Caco-2 (cell line): Measurements from ENCODE around the gene PPIL1. TPM values are rescaled to one million over a fixed set of nuclear protein-coding genes. Genes with fewer than 3 reads are reported as not detected.

Source experiments
- BruUV-seq: library from RNA; stranded (reverse); fragments of 400-500 nt; replicated peaks from 2 replicates; lab custom pipeline; 2021; lab: Mats Ljungman, UMichigan
- CTCF ChIA-PET: fragments of 300-600 bp; sonication (Branson Sonifier 250); formaldehyde crosslinking; loops from one replicate; lab custom pipeline; 2022; ENCODE audit warnings: antibody characterized with exemption; lab: Charles Lee
- POLR2A ChIA-PET: fragments of 300-600 bp; sonication (Branson Sonifier 250); formaldehyde crosslinking; loops from one replicate; lab custom pipeline; 2022; ENCODE audit warnings: antibody characterized with exemption; lab: Charles Lee
- DNase-seq, 2 experiments: peaks; one replicate each; pipeline versions ENCODE4 v3.0.0 to v3.0.0-alpha.2; 2020 to 2022
- H3K27me3 ChIP-seq: replicated peaks from 2 replicates; pipeline ENCODE4 v1.6.0; 2011; ENCODE audit warnings: low read length; ENCODE audit not compliant: control insufficient read depth, insufficient read depth
- H3K36me3 ChIP-seq: 2 replicates; pipeline ENCODE4 v1.5.1; 2011; ENCODE audit warnings: low read length; ENCODE audit not compliant: control insufficient read depth, insufficient read depth
- H3K4me1 ChIP-seq: fragments of 250-450 bp; sonication (Bioruptor Pico); 2 replicates; pipeline ENCODE4 v1.5.1; 2020; ENCODE audit warnings: mild to moderate bottlenecking
- H3K4me3 ChIP-seq: 2 replicates; pipeline ENCODE4 v1.5.1; 2011; ENCODE audit warnings: low read depth, mild to moderate bottlenecking, control low read depth, low read length
- H3K9me3 ChIP-seq: fragments of 250-450 bp; sonication (Bioruptor Pico); 2 replicates; pipeline ENCODE4 v1.5.1; 2020; ENCODE audit warnings: mild to moderate bottlenecking, moderate library complexity
- H3K27ac Mint-ChIP-seq: one replicate; pipeline ENCODE4 v1.8.0; 2022; ENCODE audit warnings: mixed read lengths; ENCODE audit not compliant: unreplicated experiment
- H3K27me3 Mint-ChIP-seq: one replicate; pipeline ENCODE4 v1.8.0; 2022; ENCODE audit warnings: mixed read lengths; ENCODE audit not compliant: insufficient read depth, unreplicated experiment
- H3K36me3 Mint-ChIP-seq: one replicate; pipeline ENCODE4 v1.8.0; 2022; ENCODE audit warnings: mild to moderate bottlenecking, mixed read lengths; ENCODE audit not compliant: insufficient read depth, unreplicated experiment
- H3K4me1 Mint-ChIP-seq: one replicate; pipeline ENCODE4 v1.8.0; 2022; ENCODE audit warnings: low read depth, mixed read lengths; ENCODE audit not compliant: unreplicated experiment
- H3K4me3 Mint-ChIP-seq: one replicate; pipeline ENCODE4 v1.8.0; 2022; ENCODE audit warnings: mild to moderate bottlenecking, moderate library complexity, mixed read lengths; ENCODE audit not compliant: unreplicated experiment
- H3K9me3 Mint-ChIP-seq: one replicate; pipeline ENCODE4 v1.8.0; 2022; ENCODE audit warnings: mixed read lengths; ENCODE audit not compliant: unreplicated experiment
- CTCF ChIP-seq, 2 experiments: fragments of 200-600 bp in 1 of 2; IDR thresholded peaks; 1 replicate in 1 of 2; 2 replicates in 1 of 2; pipeline versions ENCODE4 v1.5.1 to v1.8.0; 2011 to 2022; ENCODE audit warnings: antibody characterized with exemption in 1 of 2, control low read depth in 1 of 2, inconsistent platforms in 1 of 2, low read depth in 1 of 2, low read length in 1 of 2, mild to moderate bottlenecking in 1 of 2, moderate library complexity in 1 of 2; ENCODE audit not compliant: insufficient read depth in 1 of 2, severe bottlenecking in 1 of 2, unreplicated experiment in 1 of 2
- intact Hi-C: fragments of 100-400 bp; cut with micrococcal nuclease; formaldehyde crosslinking; loops from one replicate; pipeline ENCODE4 v1.10.0; 2022; ENCODE audit not compliant: unreplicated experiment
- total RNA-seq: library from RNA; stranded (reverse); gene quantifications from 2 replicates; pipeline ENCODE4 v1.2.3, GENCODE V29; 2022

The PPIL1 gene
- total RNA-seq, 1 experiment from 2014 or later, result 61.2 TPM

GRCh38 chr6:36822506-36823269, 51.9 kb downstream of the PPIL1 start:
- CTCF ChIA-PET, result no interaction called here
- H3K4me1 Mint-ChIP-seq, result peaks cover 16% of the 10 kb centered on the region
- H3K9me3 Mint-ChIP-seq, result no peaks in the 10 kb centered on the region
- peaks cover 10% of the 10 kb centered on the region for H3K4me1 ChIP-seq
- H3K36me3 ChIP-seq, result no peaks in the 10 kb centered on the region
- no peak overlapping the region for H3K4me3 ChIP-seq
- no peak overlapping the region for H3K27ac Mint-ChIP-seq
- BruUV-seq, result no TSS peak
- POLR2A ChIA-PET, result no interaction called here
- no peak for DNase-seq
- H3K4me3 Mint-ChIP-seq, result no peak overlapping the region
- no peaks in the 10 kb centered on the region for H3K36me3 Mint-ChIP-seq
- H3K27me3 ChIP-seq, result no peaks in the 10 kb centered on the region
- intact Hi-C loops, result no loop called here
- no peaks in the 10 kb centered on the region for H3K9me3 ChIP-seq
- no peaks in the 10 kb centered on the region for H3K27me3 Mint-ChIP-seq
- TF ChIP-seq CTCF (IDR thresholded peaks at IDR 0.05; ENCODE audit: insufficient read depth in 1 of 2, low read depth in 1 of 2, low read length in 1 of 2, severe bottlenecking in 1 of 2, unreplicated experiment in 1 of 2), result no peak

GRCh38 chr6:36821581-36822335, 52.8 kb downstream of the PPIL1 start:
- DNase-seq, result no peak
- Mint-ChIP-seq H3K27ac (no peak overlapping the region), H3K27me3 (no peaks in the 10 kb centered on the region), H3K36me3 (no peaks in the 10 kb centered on the region), H3K9me3 (no peaks in the 10 kb centered on the region), H3K4me3 (no peak overlapping the region), H3K4me1 (peaks cover 16% of the 10 kb centered on the region)
- CTCF ChIA-PET, result no interaction called here
- Histone ChIP-seq H3K9me3 (no peaks in the 10 kb centered on the region), H3K4me1 (peaks cover 10% of the 10 kb centered on the region), H3K4me3 (no peak overlapping the region), H3K36me3 (no peaks in the 10 kb centered on the region), H3K27me3 (no peaks in the 10 kb centered on the region)
- POLR2A ChIA-PET, result no interaction called here
- intact Hi-C loops, result no loop called here
- TF ChIP-seq CTCF (IDR thresholded peaks at IDR 0.05; ENCODE audit: insufficient read depth in 1 of 2, low read depth in 1 of 2, low read length in 1 of 2, severe bottlenecking in 1 of 2, unreplicated experiment in 1 of 2), result no peak
- BruUV-seq, result no TSS peak

- H3K4me3 Mint-ChIP-seq, result no peak overlapping the region
- H3K9me3 ChIP-seq, result no peaks in the 10 kb centered on the region
- DNase-seq, result no peak
- H3K27me3 Mint-ChIP-seq, result no peaks in the 10 kb centered on the region
- intact Hi-C loops, result no loop called here
- H3K36me3 ChIP-seq, result no peaks in the 10 kb centered on the region
- H3K36me3 Mint-ChIP-seq, result no peaks in the 10 kb centered on the region
- no peaks in the 10 kb centered on the region for H3K9me3 Mint-ChIP-seq
- no peaks in the 10 kb centered on the region for H3K27me3 ChIP-seq
- H3K4me1 ChIP-seq, result peaks cover 10% of the 10 kb centered on the region
- POLR2A ChIA-PET, result no interaction called here
- H3K4me1 Mint-ChIP-seq, result peaks cover 16% of the 10 kb centered on the region
- CTCF ChIA-PET, result no interaction called here
- H3K27ac Mint-ChIP-seq, result no peak overlapping the region
- no peak overlapping the region for H3K4me3 ChIP-seq
- no peak for TF ChIP-seq CTCF (IDR thresholded peaks at IDR 0.05; ENCODE audit: insufficient read depth in 1 of 2, low read depth in 1 of 2, low read length in 1 of 2, severe bottlenecking in 1 of 2, unreplicated experiment in 1 of 2)
- no TSS peak for BruUV-seq
These were observed 53.7 kb downstream of the PPIL1 start for GRCh38 chr6:36820700-36821580.
